Aorta (tissue), 5 donors: ENCODE measurements around the gene KBTBD13. TPM values are rescaled to one million over a fixed set of nuclear protein-coding genes. Genes with fewer than 3 reads are reported as not detected.

Experiments
- ATAC-seq: fragments of 200-7000 bp; cut with Tn5 transposase; one replicate; pipeline ENCODE4 v1.9.1; 2022; ENCODE audit warnings: moderate library complexity; ENCODE audit not compliant: low FRiP score
- DNase-seq, 2 donors: peaks; one replicate each; pipeline ENCODE4 v3.0.0-alpha.2; 2020
- H3K27ac ChIP-seq, 2 donors: one replicate each; pipeline ENCODE4 v1.5.1; 2013; ENCODE audit warnings: low read length in 2 of 2, mild to moderate bottlenecking in 2 of 2, moderate library complexity in 2 of 2, control low read depth in 1 of 2, inconsistent platforms in 1 of 2, low read depth in 1 of 2
- H3K27me3 ChIP-seq, 2 donors: one replicate each; pipeline ENCODE4 v1.6.1; 2013; ENCODE audit warnings: control low read depth in 1 of 2, low read length in 1 of 2, mild to moderate bottlenecking in 1 of 2, moderate library complexity in 1 of 2; ENCODE audit not compliant: insufficient read depth in 2 of 2, control insufficient read depth in 1 of 2
- H3K36me3 ChIP-seq, 2 donors: one replicate each; pipeline ENCODE4 v1.6.1; 2013; ENCODE audit warnings: control low read depth in 1 of 2, low read length in 1 of 2, mild to moderate bottlenecking in 1 of 2; ENCODE audit not compliant: insufficient read depth in 2 of 2, control insufficient read depth in 1 of 2
- H3K4me1 ChIP-seq, 2 donors: one replicate each; pipeline ENCODE4 v1.6.1; 2013; ENCODE audit warnings: low read length in 2 of 2, control low read depth in 1 of 2, mild to moderate bottlenecking in 1 of 2, moderate library complexity in 1 of 2; ENCODE audit not compliant: insufficient read depth in 2 of 2, control insufficient read depth in 1 of 2
- H3K4me3 ChIP-seq, 2 donors: one replicate each; pipeline ENCODE4 v1.5.1; 2013; ENCODE audit warnings: low read length in 2 of 2, control low read depth in 1 of 2, mild to moderate bottlenecking in 1 of 2
- H3K9me3 ChIP-seq: one replicate; pipeline ENCODE4 v1.6.1; 2013; ENCODE audit warnings: mild to moderate bottlenecking, low read length; ENCODE audit not compliant: control insufficient read depth
- WGBS, 2 donors: extraction: QIAGEN DNeasy Blood & Tissue Kit; methylation state at CpG; one replicate each; pipeline ENCODE4 v1.1.7; 2013; 5-methylcytosine and 5-hydroxymethylcytosine counted together
- intact Hi-C, 2 donors: fragments of 100-400 bp; cut with DNase I; formaldehyde crosslinking; loops; one replicate each; pipeline versions ENCODE4 v1.14.2 to v1.15.0; 2022
- polyA plus RNA-seq, 2 donors: library from polyadenylated mRNA; stranded (reverse); fragments of 200-250 nt; gene quantifications; one replicate each; pipeline ENCODE4 v1.2.3, GENCODE V29; 2013
- total RNA-seq, 2 donors: library from RNA; stranded (reverse); fragmentation: NEBNext Ultra II Directional; extraction: Animal tissue kit (Norgen Biotek cat#: 25700); gene quantifications; one replicate each; pipeline ENCODE4 v1.2.1, GENCODE V29; 2021
- donor health status: healthy with polysubstance abuse.
- donor health status: Bipolar disorder and iron deficiency.
- donor health status: DM: no; HTN: no; CAD: no.
- donor health status: DM: no; HTN: no; CAD: no.
- donor health status: DM: yes; HTN: yes; CAD: no.

The KBTBD13 gene
- total and polyA plus RNA-seq, 4 donors: 0.05 to 1.5 (median 0.87) TPM

DNA sequence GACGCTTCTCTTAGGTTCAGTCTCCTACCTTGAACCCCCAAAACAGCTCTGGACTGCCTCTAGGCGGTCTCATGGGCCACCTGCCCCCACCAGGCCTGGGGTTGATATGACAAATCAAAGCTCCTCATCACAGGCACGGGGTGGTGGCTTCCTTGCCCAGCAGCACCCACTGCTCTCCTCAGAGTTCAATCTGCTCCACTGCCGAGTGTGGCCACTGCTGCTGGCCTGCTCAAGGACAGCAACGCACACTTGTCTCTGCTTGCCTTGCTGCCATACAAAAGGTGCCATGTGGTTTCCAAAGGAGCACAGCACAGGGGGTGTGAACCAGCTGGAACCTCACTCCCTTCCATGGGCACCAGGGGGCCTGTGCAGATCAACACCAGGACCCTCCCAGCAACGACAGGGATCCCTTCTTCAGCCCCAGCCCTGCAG is 10.2 kb downstream of the KBTBD13 start:
- ATAC-seq (no peak), DNase-seq (peak; percentile 45 to 57)
- WGBS, 2 donors: 47 to 51% methylated on average over 6 of the region's 6 CpGs
- Histone ChIP-seq H3K36me3 (no peaks in the 10 kb centered on the region), H3K4me1 (peaks cover 2 to 6% of the 10 kb centered on the region in 2 donors), H3K27ac (peak overlapping the region; percentile 92 to 98), H3K9me3 (no peaks in the 10 kb centered on the region), H3K27me3 (no peaks in the 10 kb centered on the region), H3K4me3 (no peak overlapping the region)
- intact Hi-C loops: no loop called here

GRCh38 chr15:65087411-65087810 is 10.9 kb downstream of the KBTBD13 start:
- H3K27me3 ChIP-seq: no peaks in the 10 kb centered on the region
- H3K4me1 ChIP-seq: peaks cover 2 to 6% of the 10 kb centered on the region in 2 donors
- intact Hi-C loops: no loop called here
- ATAC-seq (no peak), DNase-seq (no peak)
- no peak overlapping the region for H3K4me3 ChIP-seq
- 21 to 29% methylated on average over 3 of the region's 3 CpGs for WGBS, 2 donors
- H3K27ac ChIP-seq: peak overlapping the region; percentile 92 to 98
- H3K36me3 ChIP-seq: no peaks in the 10 kb centered on the region
- no peaks in the 10 kb centered on the region for H3K9me3 ChIP-seq

DNA sequence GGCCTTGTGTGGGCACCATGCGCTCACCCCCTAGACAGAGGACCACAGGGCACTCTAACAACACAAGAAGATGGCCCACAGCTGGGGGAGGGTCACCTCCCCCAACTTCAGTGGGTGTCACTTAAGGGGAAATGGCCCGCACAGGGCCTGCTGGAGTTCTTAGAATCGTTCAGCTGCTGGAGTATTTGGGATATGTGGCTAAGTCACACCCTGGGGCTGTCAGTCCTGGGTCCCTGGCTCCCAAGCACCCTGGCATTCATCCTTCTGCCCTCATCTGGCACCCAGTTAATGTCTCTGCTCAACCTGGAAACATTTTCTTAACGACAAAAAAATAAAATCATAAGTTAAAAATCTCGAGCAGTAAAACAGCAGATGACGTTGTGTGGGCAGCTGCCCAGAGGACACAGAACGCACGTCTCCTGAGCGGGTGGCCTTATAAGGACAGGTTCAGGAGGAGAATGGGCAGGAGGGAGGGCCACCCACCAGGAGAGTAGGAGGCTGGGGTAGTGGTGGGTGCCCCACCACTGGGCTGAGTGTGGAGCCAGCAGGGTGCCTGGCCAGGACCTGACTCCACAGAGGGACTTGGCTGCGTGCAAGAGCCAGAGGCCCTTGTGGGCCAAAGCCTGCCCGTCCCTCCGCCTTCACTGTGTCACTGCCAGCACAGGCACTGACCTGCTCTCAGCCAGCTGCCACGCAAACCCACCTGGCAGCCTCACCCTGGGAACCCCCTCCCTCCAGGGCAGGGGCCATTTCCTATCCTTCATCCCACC is 11.5 kb downstream of the KBTBD13 start:
- intact Hi-C loops: loop anchor here in 1 of 2 donors (2.0 kb wide), 1 partner anchor 21 kb away; the partner anchor contains the start of gene RASL12
- ATAC-seq: peak; percentile 90
- H3K36me3 ChIP-seq: no peaks in the 10 kb centered on the region
- WGBS, 2 donors: 5 to 7% methylated on average over 11 to 13 of the region's 13 CpGs
- DNase-seq: peak; percentile 95 to 97
- H3K9me3 ChIP-seq: no peaks in the 10 kb centered on the region
- no peak overlapping the region for H3K4me3 ChIP-seq
- H3K27ac ChIP-seq: peak overlapping the region; percentile 92 to 98
- H3K4me1 ChIP-seq: peaks cover 2 to 6% of the 10 kb centered on the region in 2 donors
- no peaks in the 10 kb centered on the region for H3K27me3 ChIP-seq

GRCh38 chr15:65088643-65089021 is 12.1 kb downstream of the KBTBD13 start:
- 10 to 21% methylated on average over 6 of the region's 6 CpGs for WGBS, 2 donors
- Histone ChIP-seq H3K4me3 (no peak overlapping the region), H3K9me3 (no peaks in the 10 kb centered on the region), H3K27me3 (no peaks in the 10 kb centered on the region), H3K36me3 (no peaks in the 10 kb centered on the region), H3K27ac (peak overlapping the region; percentile 63 to 87), H3K4me1 (peaks cover 2 to 6% of the 10 kb centered on the region in 2 donors)
- DNase-seq (no peak), ATAC-seq (no peak)
- intact Hi-C loops: loop anchor here in 1 of 2 donors (2.0 kb wide), 1 partner anchor 22 kb away; the partner anchor contains the start of gene RASL12

GRCh38 chr15:65089206-65089824 is 12.8 kb downstream of the KBTBD13 start:
- ATAC-seq: no peak
- intact Hi-C loops: loop anchor here in 1 of 2 donors (2.0 kb wide), 1 partner anchor 23 kb away; the partner anchor contains the start of gene RASL12
- no peaks in the 10 kb centered on the region for H3K27me3 ChIP-seq
- no peaks in the 10 kb centered on the region for H3K9me3 ChIP-seq
- H3K4me3 ChIP-seq: no peak overlapping the region
- no peaks in the 10 kb centered on the region for H3K36me3 ChIP-seq
- peaks cover 2 to 6% of the 10 kb centered on the region in 2 donors for H3K4me1 ChIP-seq
- DNase-seq: peak in 1 of 2 donors; percentile 75
- H3K27ac ChIP-seq: peak overlapping the region; percentile 63 to 87
- 37 to 44% methylated on average over 5 of the region's 5 CpGs for WGBS, 2 donors

GRCh38 chr15:65091946-65092770 is 15.6 kb downstream of the KBTBD13 start:
- intact Hi-C loops: loop anchor here in 1 of 2 donors (5.0 kb wide), 1 partner anchor 35 kb away; no protein-coding TSS in a partner anchor
- H3K4me1 ChIP-seq: peaks cover 0 to 2% of the 10 kb centered on the region in 2 donors
- H3K27ac ChIP-seq: peak overlapping the region; percentile 38 to 85

GRCh38 chr15:65092911-65093792 is 16.6 kb downstream of the KBTBD13 start:
- intact Hi-C loops: loop anchor here in 1 of 2 donors (5.0 kb wide), 1 partner anchor 36 kb away; no protein-coding TSS in a partner anchor
- ATAC-seq: no peak
- 63 to 65% methylated on average over 17 of the region's 17 CpGs for WGBS, 2 donors
- DNase-seq: peak; percentile 68 to 79
- Histone ChIP-seq H3K4me3 (no peak overlapping the region), H3K36me3 (no peaks in the 10 kb centered on the region), H3K27ac (peak overlapping the region in 1 of 2 donors; percentile 43), H3K4me1 (peaks cover 0 to 2% of the 10 kb centered on the region in 2 donors), H3K27me3 (no peaks in the 10 kb centered on the region), H3K9me3 (no peaks in the 10 kb centered on the region)

More at GRCh38 chr15:65091946-65092770, 15.6 kb downstream of the KBTBD13 start:
- no peaks in the 10 kb centered on the region for H3K9me3 ChIP-seq
- no peak overlapping the region for H3K4me3 ChIP-seq
- H3K36me3 ChIP-seq: no peaks in the 10 kb centered on the region
- ATAC-seq (no peak), DNase-seq (peak in 1 of 2 donors; percentile 66)
- WGBS, 2 donors: 6 to 16% methylated on average over 12 of the region's 12 CpGs
- no peaks in the 10 kb centered on the region for H3K27me3 ChIP-seq
